Smooth muscle cell (in vitro differentiated cells): Measurements from ENCODE around the gene FBXO48. TPM values are rescaled to one million over a fixed set of nuclear protein-coding genes. Genes with fewer than 3 reads are reported as not detected.

Experiments
- DNase-seq: peaks from one replicate; lab custom pipeline; 2025; ENCODE audit not compliant: unreplicated experiment; lab: John Stamatoyannopoulos, UW
- H2AFZ ChIP-seq: fragments of 200-600 bp; sonication (generic); 2 replicates; pipeline ENCODE4 v1.6.0; 2016; ENCODE audit warnings: antibody characterized with exemption, low read depth, mild to moderate bottlenecking
- H3F3A ChIP-seq: fragments of 200-600 bp; sonication (generic); 2 replicates; pipeline ENCODE4 v1.6.0; 2017; ENCODE audit warnings: antibody characterized with exemption, low read depth
- H3K27ac ChIP-seq: fragments of 200-600 bp; sonication (generic); 2 replicates; pipeline ENCODE4 v1.5.1; 2016; ENCODE audit warnings: low read depth, mild to moderate bottlenecking
- H3K27me3 ChIP-seq: fragments of 200-600 bp; sonication (generic); 2 replicates; pipeline ENCODE4 v1.6.1; 2016; ENCODE audit warnings: low read depth, mild to moderate bottlenecking
- H3K36me3 ChIP-seq: fragments of 200-600 bp; sonication (generic); 2 replicates; pipeline ENCODE4 v1.5.1; 2016; ENCODE audit warnings: low read depth
- H3K4me1 ChIP-seq: fragments of 200-600 bp; sonication (generic); 2 replicates; pipeline ENCODE4 v1.5.1; 2016; ENCODE audit warnings: low read depth
- H3K4me2 ChIP-seq: fragments of 200-600 bp; sonication (generic); 2 replicates; pipeline ENCODE4 v1.6.0; 2016; ENCODE audit warnings: mild to moderate bottlenecking
- H3K4me3 ChIP-seq: fragments of 200-600 bp; sonication (generic); 2 replicates; pipeline ENCODE4 v1.5.1; 2016; ENCODE audit warnings: mild to moderate bottlenecking
- H3K79me2 ChIP-seq: fragments of 200-600 bp; sonication (generic); 2 replicates; pipeline ENCODE4 v1.6.0; 2016; ENCODE audit warnings: low read depth, mild to moderate bottlenecking
- H3K9ac ChIP-seq: fragments of 200-600 bp; sonication (generic); 2 replicates; pipeline ENCODE4 v1.6.0; 2016; ENCODE audit warnings: low read depth
- H3K9me3 ChIP-seq: fragments of 200-600 bp; sonication (generic); replicated peaks from 2 replicates; pipeline ENCODE4 v1.5.1; 2016; ENCODE audit warnings: low read depth
- H4K20me1 ChIP-seq: fragments of 200-600 bp; sonication (generic); 2 replicates; pipeline ENCODE4 v1.6.0; 2016; ENCODE audit warnings: low read depth
- WGBS: methylation state at CpG from one replicate; pipeline ENCODE4 v1.1.7; 2016; ENCODE audit warnings: low lambda C conversion rate; 5-methylcytosine and 5-hydroxymethylcytosine counted together
- polyA plus RNA-seq: library from polyadenylated mRNA; unstranded; fragments of >200 nt; fragmentation: Nextera tagmentation; extraction: Ambion mirVana; gene quantifications from 2 replicates; pipeline ENCODE4 v1.2.1, GENCODE V29; 2016
- total RNA-seq: library from RNA; depleted of rRNA; stranded (reverse); fragments of >200 nt; gene quantifications from 2 replicates; pipeline ENCODE4 v1.2.3, GENCODE V29; 2014
- TF ChIP-seq, protein P1 (sequence below): fragments of 200-600 bp; sonication (generic); IDR thresholded peaks from 2 replicates; pipeline ENCODE4 v1.5.1; 2017; ENCODE audit warnings: borderline replicate concordance, mild to moderate bottlenecking, antibody characterized with exemption; ENCODE audit not compliant: insufficient read depth, poor library complexity, severe bottlenecking

FBXO48 gene
- total and polyA plus RNA-seq, 2 experiments from 2014 or later = 0.42 to 0.81 TPM

- no peak overlapping the region for H3K4me2 ChIP-seq
- no peaks in the 10 kb centered on the region for H3K36me3 ChIP-seq
- no peak overlapping the region for H3K9ac ChIP-seq
- 80% methylated on average over 14 of the region's 14 CpGs for WGBS
- DNase-seq = no peak
- H3K79me2 ChIP-seq = no peaks in the 10 kb centered on the region
- TF ChIP-seq, protein P1, sequence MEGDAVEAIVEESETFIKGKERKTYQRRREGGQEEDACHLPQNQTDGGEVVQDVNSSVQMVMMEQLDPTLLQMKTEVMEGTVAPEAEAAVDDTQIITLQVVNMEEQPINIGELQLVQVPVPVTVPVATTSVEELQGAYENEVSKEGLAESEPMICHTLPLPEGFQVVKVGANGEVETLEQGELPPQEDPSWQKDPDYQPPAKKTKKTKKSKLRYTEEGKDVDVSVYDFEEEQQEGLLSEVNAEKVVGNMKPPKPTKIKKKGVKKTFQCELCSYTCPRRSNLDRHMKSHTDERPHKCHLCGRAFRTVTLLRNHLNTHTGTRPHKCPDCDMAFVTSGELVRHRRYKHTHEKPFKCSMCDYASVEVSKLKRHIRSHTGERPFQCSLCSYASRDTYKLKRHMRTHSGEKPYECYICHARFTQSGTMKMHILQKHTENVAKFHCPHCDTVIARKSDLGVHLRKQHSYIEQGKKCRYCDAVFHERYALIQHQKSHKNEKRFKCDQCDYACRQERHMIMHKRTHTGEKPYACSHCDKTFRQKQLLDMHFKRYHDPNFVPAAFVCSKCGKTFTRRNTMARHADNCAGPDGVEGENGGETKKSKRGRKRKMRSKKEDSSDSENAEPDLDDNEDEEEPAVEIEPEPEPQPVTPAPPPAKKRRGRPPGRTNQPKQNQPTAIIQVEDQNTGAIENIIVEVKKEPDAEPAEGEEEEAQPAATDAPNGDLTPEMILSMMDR = no peak
- H4K20me1 ChIP-seq = no peaks in the 10 kb centered on the region
- H3K27ac ChIP-seq = no peak overlapping the region
- H3K9me3 ChIP-seq = no peaks in the 10 kb centered on the region
- no peaks in the 10 kb centered on the region for H3F3A ChIP-seq
- H3K27me3 ChIP-seq = no peaks in the 10 kb centered on the region
- H3K4me3 ChIP-seq = no peak overlapping the region
- H2AFZ ChIP-seq = no peak overlapping the region
- peaks cover 3% of the 10 kb centered on the region for H3K4me1 ChIP-seq
These were observed 34.1 kb downstream of the FBXO48 start for GRCh38 chr2:68432696-68433658.

- Histone ChIP-seq H3K27ac (no peak overlapping the region), H4K20me1 (no peaks in the 10 kb centered on the region), H3K79me2 (no peaks in the 10 kb centered on the region), H3F3A (no peaks in the 10 kb centered on the region), H3K9me3 (no peaks in the 10 kb centered on the region), H3K4me3 (no peak overlapping the region), H2AFZ (no peak overlapping the region), H3K4me1 (peaks cover 3% of the 10 kb centered on the region), H3K4me2 (no peak overlapping the region), H3K36me3 (no peaks in the 10 kb centered on the region), H3K27me3 (no peaks in the 10 kb centered on the region), H3K9ac (no peak overlapping the region)
- WGBS = 82% methylated on average over 8 of the region's 8 CpGs
- DNase-seq = no peak
- TF ChIP-seq, protein P1 = no peak
These were observed 35.6 kb downstream of the FBXO48 start for GRCh38 chr2:68431316-68431972.

GRCh38 chr2:68429311-68429826, 37.7 kb downstream of the FBXO48 start:
- WGBS = 72% methylated on average over 7 of the region's 7 CpGs
- no peak overlapping the region for H3K27ac ChIP-seq
- no peak overlapping the region for H3K9ac ChIP-seq
- no peak overlapping the region for H2AFZ ChIP-seq
- H3K27me3 ChIP-seq = no peaks in the 10 kb centered on the region
- H3K9me3 ChIP-seq = no peaks in the 10 kb centered on the region
- H4K20me1 ChIP-seq = no peaks in the 10 kb centered on the region
- no peaks in the 10 kb centered on the region for H3K4me1 ChIP-seq
- H3K79me2 ChIP-seq = no peaks in the 10 kb centered on the region
- H3K4me3 ChIP-seq = no peak overlapping the region
- TF ChIP-seq, protein P1 = no peak
- no peaks in the 10 kb centered on the region for H3K36me3 ChIP-seq
- DNase-seq = no peak
- no peaks in the 10 kb centered on the region for H3F3A ChIP-seq
- no peak overlapping the region for H3K4me2 ChIP-seq
